GM19455 (cell line): ENCODE measurements around the gene RPP14.
"Not testable (repeated sequence)": the region's sequence is repeated elsewhere in the genome, so short reads cannot be mapped to it uniquely, and the experiment has no call there.

Source experiments
- ATAC-seq: cut with Tn5 transposase; IDR thresholded peaks from one replicate; pipeline ENCODE4 v1.9.1; 2021; ENCODE audit not compliant: unreplicated experiment

The RPP14 gene

DNA sequence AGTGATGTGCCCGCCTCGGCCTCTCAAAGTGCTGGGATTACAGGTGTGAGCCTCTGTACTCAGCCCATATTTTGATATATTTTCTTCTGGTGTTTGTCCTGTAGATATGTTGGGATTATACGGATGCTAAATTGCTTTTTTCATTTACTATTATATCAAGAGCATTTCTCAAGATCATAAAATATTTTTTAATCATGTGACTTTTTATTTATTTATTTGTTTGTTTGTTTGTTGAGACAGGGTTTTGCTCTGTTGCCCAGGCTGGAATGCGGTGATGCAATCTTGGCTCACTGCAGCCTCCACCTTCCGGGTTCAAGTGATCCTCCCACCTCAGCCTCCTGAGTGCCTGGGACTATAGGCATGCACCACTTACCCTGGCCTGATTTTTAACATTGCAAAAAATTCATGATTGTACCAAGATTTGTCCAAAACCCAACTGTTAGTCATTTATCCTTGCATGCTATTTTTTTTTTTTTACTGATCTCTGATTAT, 23.9 kb downstream of the RPP14 start:
- no peak for ATAC-seq

DNA sequence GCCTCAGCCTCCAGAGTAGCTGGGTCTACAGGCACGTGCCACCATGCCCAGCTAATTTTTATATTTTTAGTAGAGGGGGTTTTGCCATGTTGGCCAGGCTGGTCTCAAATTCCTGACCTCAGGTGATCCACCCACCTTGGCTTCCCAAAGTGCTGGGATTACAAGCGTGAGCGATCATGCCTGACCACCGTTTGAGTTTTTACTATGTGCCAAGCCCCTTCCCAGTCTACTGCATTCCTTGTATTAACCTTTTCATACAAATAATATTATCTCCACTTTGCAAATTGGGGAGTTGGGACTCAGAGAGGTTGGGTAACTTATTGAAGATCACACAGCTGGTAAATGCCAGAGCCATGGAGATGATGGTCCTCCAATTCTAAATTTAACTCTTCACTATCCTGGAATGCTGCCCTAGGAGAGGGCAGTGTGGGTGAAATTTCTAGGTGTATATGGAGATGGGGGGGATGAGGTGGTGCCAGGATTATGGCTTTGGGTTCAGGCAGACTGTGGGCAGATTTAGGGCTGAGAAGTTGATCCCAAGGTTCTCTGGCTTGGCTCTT, 25.6 kb downstream of the RPP14 start:
- ATAC-seq: no peak

DNA sequence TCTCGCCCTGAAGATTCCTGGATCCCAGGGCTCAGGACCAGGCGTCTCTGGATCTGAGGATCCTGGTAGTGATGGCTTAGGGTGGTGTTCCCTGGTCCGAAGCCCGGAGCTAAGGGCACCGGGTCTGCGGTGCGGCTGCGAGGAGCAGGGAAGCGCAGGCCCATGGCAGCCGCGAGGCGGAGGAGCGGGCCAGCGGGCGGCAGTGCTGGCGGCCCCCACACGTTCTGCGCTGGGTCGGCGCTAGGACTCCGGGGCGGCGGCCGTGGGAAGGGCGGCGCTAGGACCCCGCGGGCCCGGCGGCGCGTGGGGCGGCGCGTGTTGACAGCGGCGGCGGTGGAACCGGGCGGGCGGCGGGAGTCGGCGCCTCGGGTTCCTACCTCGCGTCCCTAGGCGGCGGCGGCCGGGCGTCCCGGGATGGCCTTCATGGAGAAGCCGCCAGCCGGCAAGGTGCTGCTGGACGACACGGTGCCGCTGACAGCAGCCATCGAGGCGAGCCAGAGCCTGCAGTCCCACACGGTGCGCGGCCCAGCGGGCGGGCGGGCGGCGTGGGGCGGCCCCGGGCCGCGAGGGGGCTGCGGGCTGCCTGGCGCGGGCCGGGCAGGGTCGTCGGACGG, 26.6 kb downstream of the RPP14 start, which contains the start of gene PXK:
Gene PXK (plus strand): TSS at position 318 of the 614 bp plus-strand sequence. CDS start 97 bp downstream, at position 415.
- ATAC-seq: peak; percentile 89

DNA sequence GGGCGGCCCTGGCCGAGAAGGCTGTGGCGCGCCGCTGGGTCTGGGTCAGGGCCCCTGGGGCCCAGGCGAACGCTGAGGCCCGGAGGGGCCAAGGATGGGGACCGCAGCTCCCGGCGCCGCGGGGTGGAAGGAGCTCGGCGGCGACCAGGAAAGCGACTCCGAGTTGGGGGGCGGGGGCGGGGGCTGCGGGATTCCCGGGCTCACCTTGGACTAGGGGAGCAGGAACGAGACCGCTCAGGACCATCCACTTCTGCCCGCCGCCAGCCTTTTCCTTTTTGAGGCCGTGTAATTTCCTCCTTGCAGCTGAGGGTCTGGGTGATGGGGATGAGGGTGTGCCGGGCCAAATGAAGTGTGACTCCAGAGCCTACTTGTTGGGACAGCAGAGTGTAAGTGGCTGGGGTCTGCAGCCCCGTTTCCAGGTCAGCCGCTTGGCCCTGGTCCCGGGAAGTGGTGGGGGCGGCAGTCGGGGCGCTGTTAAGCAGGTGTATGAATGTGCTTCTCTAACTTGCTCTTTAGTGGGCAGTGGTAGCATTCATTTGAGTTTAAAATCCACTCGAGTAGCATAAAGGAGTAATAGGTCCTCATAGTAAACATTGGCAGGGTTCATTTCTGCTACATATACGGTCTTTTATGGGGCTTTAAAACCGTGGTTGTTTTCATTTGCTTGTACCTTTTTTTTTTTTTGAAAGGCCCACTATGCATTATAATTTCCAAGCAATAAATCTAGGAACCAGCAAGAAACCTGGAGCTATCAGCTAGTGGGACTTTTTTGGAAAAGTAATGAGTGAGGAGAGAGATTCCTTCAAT, 27.4 kb downstream of the RPP14 start:
- peak; percentile 41 for ATAC-seq

DNA sequence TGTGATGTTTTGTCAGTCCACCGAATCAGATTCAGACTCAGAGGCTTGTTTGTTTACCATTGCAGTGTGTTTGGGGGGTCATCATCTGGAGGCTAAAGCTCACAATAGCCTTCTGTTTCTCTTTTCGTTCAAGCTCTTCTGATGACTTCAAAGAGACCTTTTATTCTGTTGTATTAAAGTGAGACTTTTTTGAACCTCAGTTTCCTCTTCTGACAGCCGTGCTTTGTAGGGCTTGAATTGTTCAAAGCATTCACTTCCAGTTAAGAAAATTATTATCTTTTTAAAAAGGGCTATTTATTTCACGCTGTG, 27.9 kb downstream of the RPP14 start:
- ATAC-seq: no peak

DNA sequence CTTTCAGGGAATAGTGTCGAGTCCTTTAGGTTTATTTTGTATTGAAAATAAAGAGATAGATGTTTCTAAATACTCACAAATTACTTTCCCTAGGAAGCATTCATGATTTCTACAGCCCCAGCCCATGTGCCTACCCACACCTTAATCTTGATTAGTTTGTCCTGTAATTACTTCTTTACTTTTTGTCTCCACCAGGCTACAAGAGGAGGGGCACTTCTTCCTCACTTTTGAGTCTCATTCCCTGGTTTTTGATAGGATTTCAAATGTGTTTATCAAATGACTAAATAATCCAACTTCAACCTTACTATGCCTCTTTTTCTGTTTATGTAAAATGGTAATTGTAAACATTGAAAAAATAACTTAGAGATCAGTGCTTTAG, 28.4 kb downstream of the RPP14 start:
- no peak for ATAC-seq

DNA sequence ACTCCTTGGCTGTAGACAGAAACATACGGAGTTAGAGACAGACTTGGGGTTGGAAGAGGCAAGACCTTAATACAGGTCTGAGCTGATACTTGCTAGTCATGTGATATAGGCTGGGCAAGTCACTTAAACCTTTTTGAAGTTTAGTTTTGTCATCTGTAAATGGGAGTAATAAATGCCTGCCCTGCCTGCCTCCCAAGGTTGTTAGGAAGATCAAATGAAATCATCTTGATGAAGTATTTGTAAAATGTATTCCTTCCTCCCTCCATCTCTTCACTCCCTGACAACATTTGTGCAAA, 29.6 kb downstream of the RPP14 start:
- no peak for ATAC-seq

DNA sequence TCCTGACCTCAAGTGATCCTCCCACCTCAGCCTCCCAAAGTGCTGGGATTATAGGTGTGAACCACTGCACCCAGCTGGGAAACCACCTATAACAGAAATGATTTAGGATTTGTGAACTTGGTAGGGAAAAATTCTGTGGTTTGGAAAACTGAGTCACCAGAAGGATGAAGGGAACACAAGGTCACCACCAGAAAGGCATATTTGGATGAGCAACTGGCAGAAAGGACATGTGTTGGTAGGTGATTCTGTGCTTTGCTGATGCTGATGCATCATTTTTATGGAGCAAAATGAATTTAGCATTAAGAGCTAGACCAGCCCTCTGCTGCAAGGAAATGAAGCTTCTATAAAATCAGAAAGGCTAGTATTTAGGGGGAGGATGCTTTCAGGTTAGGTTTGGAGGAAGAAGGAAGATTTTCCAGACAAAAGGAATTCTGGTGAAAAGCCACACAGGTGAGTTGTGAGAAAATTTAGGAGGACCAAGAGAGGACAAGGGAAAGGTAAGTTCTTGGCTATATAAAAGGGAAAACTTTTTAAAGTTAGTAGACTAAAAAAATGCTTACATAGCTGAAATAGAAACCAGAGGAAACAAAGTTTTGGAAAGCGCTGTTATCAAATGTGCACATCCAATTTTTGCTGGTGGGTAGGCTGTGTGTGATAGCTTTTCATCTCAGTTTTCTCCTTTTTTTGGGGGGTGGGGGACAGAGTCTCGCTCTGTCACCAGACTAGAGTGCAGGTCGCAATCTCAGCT, 30.3 kb downstream of the RPP14 start:
- ATAC-seq: no peak

DNA sequence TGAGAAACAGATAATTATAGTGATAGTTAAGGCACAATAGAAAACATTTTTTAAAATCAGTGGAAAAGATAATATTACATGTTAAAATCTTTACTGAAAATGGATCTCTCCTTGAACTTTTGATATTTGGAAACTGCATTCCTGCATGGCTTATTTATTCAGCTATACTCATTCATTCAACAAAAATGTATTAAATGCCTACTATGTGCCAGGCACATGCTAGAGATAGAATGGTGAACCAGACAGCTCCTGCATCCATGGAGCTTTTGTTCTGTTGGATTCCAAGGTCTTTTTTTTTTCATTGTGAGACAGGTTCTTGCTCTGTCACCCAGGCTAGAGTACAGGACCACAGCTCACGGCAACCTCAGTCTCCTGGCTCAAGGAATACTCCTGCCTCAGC, 31.1 kb downstream of the RPP14 start:
- ATAC-seq: no peak

DNA sequence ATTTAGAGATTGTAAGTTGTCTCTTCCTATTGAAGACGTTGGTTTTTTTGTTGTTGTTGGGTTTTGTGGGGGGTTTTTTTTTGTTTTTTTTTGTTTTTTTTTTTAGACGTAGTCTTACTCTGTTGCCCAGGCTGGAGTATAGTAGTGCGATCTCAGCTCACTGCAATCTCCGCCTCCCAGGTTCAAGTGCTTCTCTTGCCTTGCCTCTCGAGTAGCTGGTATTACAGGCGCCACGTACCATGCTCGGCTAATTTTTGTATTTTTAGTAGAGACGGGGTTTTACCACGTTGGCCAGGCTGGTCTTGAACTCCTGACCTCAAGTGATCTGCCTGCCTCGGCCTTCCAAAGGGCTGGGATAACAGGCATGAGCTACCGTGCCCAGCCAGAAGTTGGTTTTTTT, 33.1 kb downstream of the RPP14 start:
- not testable (repeated sequence) for ATAC-seq

DNA sequence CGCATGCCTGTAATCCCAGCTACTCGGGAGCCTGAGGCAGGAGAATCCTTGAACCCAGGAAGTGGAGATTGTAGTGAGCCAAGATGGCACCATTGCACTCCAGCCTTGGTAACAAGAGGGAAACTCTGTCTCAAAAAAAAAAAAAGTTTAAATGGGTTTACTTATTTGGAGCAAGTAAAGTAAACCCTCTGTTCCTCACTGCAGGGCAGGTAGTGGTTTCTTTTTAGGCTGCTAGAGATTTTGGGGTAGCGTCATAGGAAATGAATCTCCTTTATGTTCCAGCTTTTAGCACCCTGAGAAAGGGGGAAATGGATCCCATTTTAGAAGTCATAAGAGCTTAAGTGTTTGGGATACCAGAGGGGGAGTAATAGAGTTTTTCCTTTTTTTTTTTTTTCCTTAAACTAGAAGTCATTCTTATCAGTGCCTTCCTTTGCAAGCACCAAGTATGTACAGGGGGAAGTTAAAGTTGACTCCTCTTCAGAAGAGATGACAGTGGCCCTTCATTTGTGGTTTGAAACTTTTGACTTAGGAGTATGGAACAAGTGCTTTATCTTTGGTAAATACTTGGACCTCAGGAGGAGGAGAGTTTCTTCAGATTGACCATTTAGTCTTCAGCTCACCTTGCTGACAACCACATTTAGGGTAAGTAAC, 34.7 kb downstream of the RPP14 start:
- ATAC-seq: no peak

DNA sequence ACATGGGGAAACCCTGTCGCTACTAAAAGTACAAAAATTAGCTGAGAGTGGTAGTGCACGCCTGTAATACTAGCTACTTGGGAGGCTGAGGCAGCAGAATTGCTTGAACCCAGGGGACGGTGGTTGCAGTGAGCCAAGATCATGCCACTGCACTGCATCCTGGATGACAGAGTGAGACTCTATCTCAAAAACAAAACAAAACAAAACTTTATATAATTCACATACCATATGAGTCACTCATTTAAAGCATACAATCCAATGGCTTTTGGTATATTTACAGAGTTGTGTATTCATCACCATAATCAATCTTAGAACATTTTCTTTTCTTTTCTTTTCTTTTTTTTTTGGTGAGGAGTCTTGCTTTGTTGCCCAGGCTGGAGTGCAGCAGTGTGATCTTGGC, 35.3 kb downstream of the RPP14 start:
- no peak for ATAC-seq

DNA sequence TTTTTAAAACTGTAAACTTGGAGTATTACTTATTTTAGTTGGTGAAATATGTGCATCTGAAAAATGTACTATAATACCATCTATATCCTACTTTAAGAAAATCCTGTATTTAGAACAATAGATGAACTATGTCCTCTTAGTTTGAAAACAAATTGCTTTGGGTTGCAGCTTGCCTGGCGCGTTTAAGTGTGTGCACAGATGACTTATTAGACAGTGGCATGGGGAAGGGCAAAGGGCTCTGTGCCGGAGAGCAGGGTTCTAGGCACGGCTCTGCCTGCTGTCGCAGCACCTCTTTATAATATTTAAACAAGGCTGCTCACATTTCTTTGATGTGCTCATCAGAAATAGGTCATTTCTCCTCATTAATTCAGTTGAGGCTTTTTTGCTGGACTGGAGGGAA, 36.6 kb downstream of the RPP14 start:
- ATAC-seq: no peak

DNA sequence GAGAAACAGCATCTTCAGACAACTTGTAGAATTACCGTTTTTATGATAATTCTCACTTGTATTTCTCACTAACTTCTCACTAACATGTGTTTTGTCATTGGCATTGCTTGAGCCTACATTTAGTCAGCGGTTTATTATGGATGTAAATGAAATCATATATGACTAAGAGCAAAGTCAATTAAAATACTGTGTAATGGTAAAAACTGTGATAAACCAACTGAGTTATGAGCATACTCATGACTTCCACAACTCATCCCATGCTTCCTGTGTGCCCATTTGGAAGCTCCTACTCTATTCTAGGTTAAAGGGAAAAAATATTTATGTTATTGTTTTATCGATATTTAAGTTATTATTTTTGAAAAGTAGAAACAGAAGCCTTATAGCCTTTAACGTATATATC, 39.4 kb downstream of the RPP14 start:
- no peak for ATAC-seq

DNA sequence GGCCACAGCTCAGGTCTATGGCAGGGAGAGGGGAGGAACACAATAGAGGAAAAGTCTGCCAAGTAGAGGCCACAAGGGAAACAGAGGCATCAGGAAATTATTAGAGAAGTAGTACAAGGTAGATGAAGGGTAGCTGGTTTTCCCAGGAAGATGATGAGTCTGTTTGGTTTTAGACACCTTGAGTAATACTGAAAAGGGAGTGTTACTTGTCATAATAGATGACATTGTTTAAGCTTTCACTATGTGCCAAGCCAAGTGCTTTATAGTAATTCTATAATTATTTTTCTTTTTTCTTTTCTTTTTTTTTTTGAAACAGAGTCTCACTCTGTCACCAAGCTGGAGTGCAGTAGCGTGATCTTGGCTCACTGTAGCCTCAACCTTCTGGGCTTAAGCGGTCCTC, 40.3 kb downstream of the RPP14 start:
- ATAC-seq: no peak

DNA sequence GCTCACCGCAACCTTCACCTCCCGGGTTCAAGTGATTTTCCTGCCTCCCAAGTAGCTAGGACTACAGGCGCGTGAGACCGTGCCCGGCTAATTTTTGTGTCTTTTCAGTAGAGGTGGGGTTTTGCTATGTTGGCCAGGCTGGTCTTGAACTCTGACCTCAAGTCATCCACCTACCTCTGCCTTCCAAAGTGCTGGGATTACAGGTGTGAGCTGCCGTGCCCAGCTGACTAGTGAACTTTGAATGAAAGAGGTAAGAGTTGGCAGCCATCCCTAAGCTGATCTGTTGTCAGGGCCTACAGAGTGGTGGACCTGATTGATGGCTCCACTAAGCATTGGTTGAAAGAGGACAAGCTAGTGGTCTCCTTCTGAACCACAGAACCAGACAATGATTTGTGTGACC, 41.9 kb downstream of the RPP14 start:
- ATAC-seq: no peak

DNA sequence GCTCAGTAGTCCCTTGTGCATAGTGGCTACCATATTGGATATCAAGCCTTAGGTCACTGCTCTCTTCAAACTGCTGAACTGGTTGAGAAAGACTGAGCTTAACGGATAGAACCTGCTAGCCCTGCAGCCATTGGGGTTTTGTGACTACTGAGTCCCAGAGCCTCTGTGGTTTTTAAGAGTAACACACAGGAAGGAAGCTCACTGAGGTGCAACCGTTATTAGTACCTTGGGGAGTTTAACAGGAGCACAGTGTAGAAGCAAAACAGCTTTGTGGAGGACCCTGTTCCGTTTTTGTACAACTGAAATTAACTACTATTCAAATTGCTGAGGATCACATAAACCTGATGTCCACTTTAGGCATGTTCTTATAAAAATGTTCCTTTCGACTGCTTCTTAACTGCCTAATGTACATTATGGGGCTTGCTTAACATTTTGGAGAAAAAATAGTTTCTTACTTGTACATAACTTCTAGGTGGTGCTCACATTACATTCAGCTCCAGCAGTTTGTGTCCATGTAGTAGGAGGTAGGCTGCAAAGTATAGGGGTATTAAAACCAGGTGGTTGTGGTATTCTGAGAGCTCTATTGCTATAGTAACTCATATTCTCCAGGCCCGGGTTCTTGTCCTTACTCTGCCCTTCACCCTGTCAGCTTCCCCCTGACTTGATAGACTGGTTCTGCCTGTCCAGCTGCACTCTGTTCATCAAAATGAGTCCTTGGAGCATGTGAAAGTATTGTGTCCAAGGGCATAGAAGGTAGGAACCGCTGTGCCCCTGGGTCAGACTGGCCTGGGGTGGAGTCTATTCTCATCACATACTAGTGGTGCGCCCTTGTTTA, 44.0 kb downstream of the RPP14 start:
- ATAC-seq: peak; percentile 91

DNA sequence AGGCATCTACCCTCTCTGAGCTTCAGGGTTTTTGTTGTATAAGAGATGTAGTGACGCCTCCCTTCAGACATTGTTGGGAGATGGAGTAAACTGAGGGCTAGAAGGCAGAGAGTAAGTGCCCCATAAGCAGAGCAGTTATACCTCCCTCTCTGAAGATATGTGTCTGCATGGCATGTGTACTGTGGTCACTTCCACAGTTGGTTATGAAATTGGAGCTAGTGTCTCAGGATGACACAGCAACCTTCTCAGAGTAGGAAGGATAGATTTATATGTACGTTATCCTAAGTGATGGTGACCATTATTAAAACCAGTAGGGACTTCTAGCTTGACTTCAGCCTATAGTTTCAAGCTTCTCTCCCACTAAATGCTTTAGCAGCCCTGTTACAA, 44.6 kb downstream of the RPP14 start:
- ATAC-seq: no peak

DNA sequence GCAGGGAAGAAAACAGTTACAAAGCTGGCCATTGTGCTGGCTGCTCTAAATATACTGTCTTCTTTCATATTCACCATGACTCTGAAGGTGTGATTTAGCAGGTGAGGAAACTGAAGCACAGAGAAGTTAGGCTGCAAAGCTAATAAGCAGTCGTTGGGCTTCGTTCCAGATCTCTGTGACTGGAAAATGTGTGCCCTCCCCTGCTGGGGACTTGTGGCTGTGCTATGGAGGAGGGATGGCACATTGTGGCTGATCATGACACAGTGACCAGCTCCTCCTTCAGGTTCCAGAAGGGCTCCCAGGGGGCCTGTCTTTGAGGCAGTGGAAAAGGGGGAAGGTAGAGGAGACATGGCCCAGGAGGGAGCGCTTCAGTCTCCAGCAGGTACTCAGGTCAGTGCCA, 45.9 kb downstream of the RPP14 start:
- ATAC-seq: no peak

DNA sequence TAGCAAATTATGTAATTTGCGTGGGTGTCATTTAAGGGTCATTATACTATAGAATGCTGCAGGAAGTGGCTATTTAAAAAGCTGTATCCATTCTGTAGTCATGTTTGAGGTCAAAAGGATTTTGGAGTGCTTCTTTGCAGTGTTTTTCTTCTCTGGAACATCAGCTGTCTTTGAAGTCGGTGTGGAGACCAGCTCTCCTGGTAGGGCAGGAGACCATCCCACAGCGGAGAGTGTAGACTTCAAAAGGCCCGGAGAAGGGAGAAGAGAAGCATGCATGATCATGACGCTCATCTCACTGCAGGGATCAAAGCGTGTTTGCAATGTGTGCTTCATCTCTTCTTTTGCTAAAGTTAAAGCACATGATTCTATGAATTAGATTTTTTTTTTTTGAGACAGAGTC, 46.6 kb downstream of the RPP14 start:
- no peak for ATAC-seq
